H9 (cell line): Measurements from ENCODE around the gene NSMF. TPM values are rescaled to one million over a fixed set of nuclear protein-coding genes. Genes with fewer than 3 reads are reported as not detected.

Experiments
- DNase-seq: peaks from one replicate; pipeline ENCODE4 v3.0.0-alpha.2; 2017
- H2AFZ ChIP-seq: one replicate; pipeline ENCODE4 v1.6.1; 2013; ENCODE audit warnings: mild to moderate bottlenecking, low read length, control low read depth, moderate library complexity
- H2AK5ac ChIP-seq: 2 replicates; pipeline ENCODE4 v1.6.1; 2013; ENCODE audit warnings: low read length, control low read depth, mixed read lengths; ENCODE audit not compliant: insufficient read length
- H2BK120ac ChIP-seq: one replicate; pipeline ENCODE4 v1.6.1; 2013; ENCODE audit warnings: low read depth, mild to moderate bottlenecking, low read length, control low read depth, inconsistent platforms; ENCODE audit not compliant: poor library complexity, severe bottlenecking
- H2BK12ac ChIP-seq: 2 replicates; pipeline ENCODE4 v1.6.1; 2013; ENCODE audit warnings: low read length, control low read depth, mixed read lengths, low read depth; ENCODE audit not compliant: insufficient read length
- H2BK15ac ChIP-seq: 2 replicates; pipeline ENCODE4 v1.6.1; 2013; ENCODE audit warnings: low read depth, low read length, control low read depth
- H2BK20ac ChIP-seq: one replicate; pipeline ENCODE4 v1.6.1; 2013; ENCODE audit warnings: low read depth, mild to moderate bottlenecking, low read length, control low read depth, inconsistent platforms; ENCODE audit not compliant: poor library complexity, severe bottlenecking
- H2BK5ac ChIP-seq: 2 replicates; pipeline ENCODE4 v1.6.1; 2013; ENCODE audit warnings: low read length, control low read depth, mixed read lengths; ENCODE audit not compliant: insufficient read length
- H3K14ac ChIP-seq: 2 replicates; pipeline ENCODE4 v1.6.1; 2013; ENCODE audit warnings: low read length, control low read depth; ENCODE audit not compliant: insufficient read depth
- H3K18ac ChIP-seq: 2 replicates; pipeline ENCODE4 v1.6.1; 2013; ENCODE audit warnings: low read depth, mild to moderate bottlenecking, mixed read lengths, low read length, control low read depth; ENCODE audit not compliant: insufficient read length
- H3K23ac ChIP-seq: 2 replicates; pipeline ENCODE4 v1.6.1; 2013; ENCODE audit warnings: low read length, control low read depth, mixed read lengths, low read depth; ENCODE audit not compliant: insufficient read length
- H3K23me2 ChIP-seq: 2 replicates; pipeline ENCODE4 v1.6.1; 2013; ENCODE audit warnings: low read depth, mild to moderate bottlenecking, mixed read lengths, low read length, control low read depth; ENCODE audit not compliant: insufficient read length, poor library complexity, severe bottlenecking
- H3K27ac ChIP-seq: 2 replicates; pipeline ENCODE4 v1.5.1; 2013; ENCODE audit warnings: low read length, control low read depth, mixed read lengths, low read depth; ENCODE audit not compliant: insufficient read length
- H3K27me3 ChIP-seq: 2 replicates; pipeline ENCODE4 v1.6.1; 2013; ENCODE audit warnings: low read length, control low read depth, inconsistent platforms; ENCODE audit not compliant: insufficient read depth
- H3K4ac ChIP-seq: 2 replicates; pipeline ENCODE4 v1.6.1; 2013; ENCODE audit warnings: low read depth, mild to moderate bottlenecking, control low read depth, inconsistent platforms, low read length, moderate library complexity
- H3K4me1 ChIP-seq: 2 replicates; pipeline ENCODE4 v1.6.1; 2013; ENCODE audit warnings: low read length, control low read depth, inconsistent platforms; ENCODE audit not compliant: insufficient read depth
- H3K4me2 ChIP-seq: 2 replicates; pipeline ENCODE4 v1.6.1; 2013; ENCODE audit warnings: low read length, control low read depth, mixed read lengths; ENCODE audit not compliant: insufficient read length, insufficient read depth
- H3K56ac ChIP-seq: 2 replicates; pipeline ENCODE4 v1.6.1; 2013; ENCODE audit warnings: low read depth, mild to moderate bottlenecking, mixed read lengths, low read length, control low read depth; ENCODE audit not compliant: insufficient read length
- H3K79me1 ChIP-seq: 2 replicates; pipeline ENCODE4 v1.6.1; 2013; ENCODE audit warnings: low read depth, mild to moderate bottlenecking, moderate library complexity, low read length, control low read depth, inconsistent platforms; ENCODE audit not compliant: insufficient read depth, poor library complexity, severe bottlenecking
- H3K79me2 ChIP-seq: 2 replicates; pipeline ENCODE4 v1.6.1; 2013; ENCODE audit warnings: low read length, control low read depth, inconsistent platforms; ENCODE audit not compliant: insufficient read depth
- H3K9ac ChIP-seq: 2 replicates; pipeline ENCODE4 v1.6.1; 2013; ENCODE audit warnings: low read length, control low read depth, mixed read lengths; ENCODE audit not compliant: insufficient read length; ENCODE audit errors: extremely low read depth
- H3K9me3 ChIP-seq: one replicate; pipeline ENCODE4 v1.6.1; 2013; ENCODE audit warnings: low read depth, low read length, inconsistent platforms; ENCODE audit not compliant: control insufficient read depth
- H3T11ph ChIP-seq: one replicate; pipeline ENCODE4 v1.6.1; 2013; ENCODE audit warnings: mild to moderate bottlenecking, low read length, control low read depth, inconsistent platforms
- H4K20me1 ChIP-seq: one replicate; pipeline ENCODE4 v1.6.1; 2013; ENCODE audit not compliant: control insufficient read depth, insufficient read length, insufficient read depth
- H4K5ac ChIP-seq: 2 replicates; pipeline ENCODE4 v1.6.1; 2013; ENCODE audit warnings: low read depth, mild to moderate bottlenecking, mixed read lengths, low read length, control low read depth; ENCODE audit not compliant: insufficient read length
- H4K8ac ChIP-seq: replicated peaks from 2 replicates; pipeline ENCODE4 v1.6.1; 2013; ENCODE audit warnings: low read length, control low read depth, mixed read lengths, low read depth; ENCODE audit not compliant: insufficient read length
- H4K91ac ChIP-seq: 2 replicates; pipeline ENCODE4 v1.6.1; 2013; ENCODE audit warnings: low read depth, mild to moderate bottlenecking, moderate library complexity, mixed read lengths, low read length, control low read depth; ENCODE audit not compliant: insufficient read length
- H3K27ac Mint-ChIP-seq, 3 experiments: 2 replicates in 2 of 3; 3 replicates in 1 of 3; pipeline ENCODE4 v1.8.0; 2020 to 2021; ENCODE audit warnings: mixed read lengths in 3 of 3, mild to moderate bottlenecking in 1 of 3, moderate library complexity in 1 of 3
- H3K27me3 Mint-ChIP-seq: 2 replicates; pipeline ENCODE4 v1.8.0; 2021; ENCODE audit warnings: low read depth, mild to moderate bottlenecking, moderate library complexity, mixed read lengths
- H3K36me3 Mint-ChIP-seq, 3 experiments: 2 replicates in 2 of 3; 3 replicates in 1 of 3; pipeline ENCODE4 v1.8.0; 2020 to 2021; ENCODE audit warnings: low read depth in 3 of 3, mixed read lengths in 3 of 3; ENCODE audit not compliant: insufficient read depth in 1 of 3
- H3K4me1 Mint-ChIP-seq, 2 experiments: 2 replicates each; pipeline ENCODE4 v1.8.0; 2020; ENCODE audit warnings: mixed read lengths in 2 of 2
- H3K4me3 Mint-ChIP-seq, 2 experiments: 2 replicates in 1 of 2; 3 replicates in 1 of 2; pipeline ENCODE4 v1.8.0; 2020 to 2021; ENCODE audit warnings: mild to moderate bottlenecking in 2 of 2, mixed read lengths in 2 of 2, moderate library complexity in 1 of 2
- H3K9me3 Mint-ChIP-seq, 2 experiments: 2 replicates in 1 of 2; 3 replicates in 1 of 2; pipeline ENCODE4 v1.8.0; 2020; ENCODE audit warnings: mild to moderate bottlenecking in 2 of 2, mixed read lengths in 2 of 2, moderate library complexity in 1 of 2
- CTCF ChIP-seq: fragments of 200-600 bp; sonication (generic); conservative IDR thresholded peaks from 3 replicates; pipeline ENCODE4 v1.8.0; 2021; ENCODE audit warnings: antibody characterized with exemption, mild to moderate bottlenecking
- WGBS: extraction: QIAGEN DNeasy Blood & Tissue Kit; methylation state at CpG from one replicate; pipeline ENCODE4 v1.1.7; 2013; ENCODE audit warnings: missing lambda C conversion rate, low lambda C conversion rate, mixed read lengths; ENCODE audit not compliant: insufficient read length; ENCODE audit errors: extremely low coverage; 5-methylcytosine and 5-hydroxymethylcytosine counted together
- total RNA-seq: library from RNA; stranded (reverse); gene quantifications from 2 replicates; pipeline ENCODE4 v1.2.1, GENCODE V29; 2021

Gene NSMF
- total RNA-seq, 1 experiment from 2014 or later = 46.3 TPM

DNA sequence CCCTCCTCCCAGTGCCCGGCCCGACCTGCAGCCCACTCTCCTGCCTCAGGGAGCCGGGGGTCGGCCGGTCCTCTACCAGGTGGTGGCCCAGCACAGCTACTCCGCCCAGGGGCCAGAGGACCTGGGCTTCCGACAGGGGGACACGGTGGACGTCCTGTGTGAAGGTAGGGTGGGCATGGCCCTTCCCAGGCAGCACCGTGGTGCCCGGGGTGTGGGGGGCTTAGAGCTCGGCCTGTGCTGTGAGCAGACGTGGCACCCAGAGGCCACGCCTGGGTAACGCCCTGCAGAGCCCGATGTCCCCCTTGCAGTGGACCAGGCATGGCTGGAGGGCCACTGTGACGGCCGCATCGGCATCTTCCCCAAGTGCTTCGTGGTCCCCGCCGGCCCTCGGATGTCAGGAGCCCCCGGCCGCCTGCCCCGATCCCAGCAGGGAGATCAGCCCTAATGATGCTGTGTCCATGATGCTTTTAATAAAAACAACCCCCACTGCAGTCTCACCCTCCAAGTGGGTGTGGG is 25.2 kb downstream of the NSMF start:
- Histone ChIP-seq H3K27me3 (no peaks in the 10 kb centered on the region), H4K5ac (no peak overlapping the region), H3K23ac (no peak overlapping the region), H4K8ac (no peak overlapping the region), H2AK5ac (no peak overlapping the region), H3K9ac (no peak overlapping the region), H4K20me1 (no peaks in the 10 kb centered on the region), H4K91ac (no peak overlapping the region), H2BK15ac (no peak overlapping the region), H3K4me2 (no peak overlapping the region), H3K56ac (no peak overlapping the region), H3K23me2 (no peaks in the 10 kb centered on the region), H3T11ph (no peak overlapping the region), H3K79me1 (no peaks in the 10 kb centered on the region), H3K18ac (no peak overlapping the region), H3K4me1 (no peaks in the 10 kb centered on the region), H2BK5ac (no peak overlapping the region), H2AFZ (no peak overlapping the region), H3K9me3 (no peaks in the 10 kb centered on the region), H3K79me2 (no peaks in the 10 kb centered on the region), H3K27ac (no peak overlapping the region), H2BK12ac (no peak overlapping the region), H3K4ac (no peak overlapping the region), H3K14ac (no peak overlapping the region), H2BK120ac (no peak overlapping the region), H2BK20ac (no peak overlapping the region)
- no peak for TF ChIP-seq CTCF
- no peak overlapping the region for H3K4me3 Mint-ChIP-seq
- H3K4me1 Mint-ChIP-seq = no peaks in the 10 kb centered on the region; a peak in 1 of 4 replicates
- no peak for DNase-seq
- no peak overlapping the region for H3K27ac Mint-ChIP-seq
- no peaks in the 10 kb centered on the region for H3K9me3 Mint-ChIP-seq
- H3K36me3 Mint-ChIP-seq = no peaks in the 10 kb centered on the region
- H3K27me3 Mint-ChIP-seq = peaks cover 3% of the 10 kb centered on the region; the same call in 1 of the 2 replicates
- no CpG with 5 or more reads among the region's 26 CpGs for WGBS
